ENCODE results near the gene ST6GALNAC3. TPM values are rescaled to one million over a fixed set of nuclear protein-coding genes. Genes with fewer than 3 reads are reported as not detected.
"Not testable (repeated sequence)": the region's sequence is repeated elsewhere in the genome, so short reads cannot be mapped to it uniquely, and the experiment has no call there.

Gene ST6GALNAC3
- polyA plus RNA-seq, 1 donor: 3.7 TPM

DNA sequence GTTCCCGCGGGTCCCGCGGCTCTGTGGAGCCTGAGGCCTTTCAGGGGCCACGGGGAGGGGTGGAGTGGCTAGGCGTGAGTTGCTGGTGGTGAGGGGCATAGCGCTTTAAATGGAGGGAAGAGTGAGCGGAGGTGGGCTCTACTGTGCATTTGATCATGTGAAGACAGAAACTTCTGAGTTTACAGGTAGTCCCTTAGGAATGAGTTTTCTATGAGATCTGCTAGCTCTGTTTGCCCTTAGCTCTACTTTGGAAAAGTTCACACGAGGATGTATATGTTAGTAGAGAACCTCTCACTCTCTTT lies 593 bp downstream of the ST6GALNAC3 start:
- DNase-seq: no peak

DNA sequence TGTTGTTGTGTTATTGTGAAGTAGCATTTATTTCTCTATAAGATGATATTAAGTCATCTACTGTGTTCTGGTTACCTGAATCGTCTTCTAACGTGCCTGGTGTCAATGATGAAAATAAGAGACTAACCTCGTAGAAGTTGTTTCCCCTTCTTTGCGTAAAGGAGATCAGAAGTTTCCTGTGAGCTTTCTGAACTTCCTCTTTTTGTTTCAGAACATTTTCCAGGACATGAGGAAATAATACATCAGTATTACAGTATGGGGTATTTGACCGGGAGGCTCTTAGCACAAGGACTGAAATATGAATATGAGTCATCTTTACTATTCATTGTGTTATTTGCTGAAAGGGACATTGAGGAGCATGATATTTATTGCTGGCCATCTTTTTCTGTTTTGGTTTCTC lies 1.3 kb downstream of the ST6GALNAC3 start:
- no peak for DNase-seq

DNA sequence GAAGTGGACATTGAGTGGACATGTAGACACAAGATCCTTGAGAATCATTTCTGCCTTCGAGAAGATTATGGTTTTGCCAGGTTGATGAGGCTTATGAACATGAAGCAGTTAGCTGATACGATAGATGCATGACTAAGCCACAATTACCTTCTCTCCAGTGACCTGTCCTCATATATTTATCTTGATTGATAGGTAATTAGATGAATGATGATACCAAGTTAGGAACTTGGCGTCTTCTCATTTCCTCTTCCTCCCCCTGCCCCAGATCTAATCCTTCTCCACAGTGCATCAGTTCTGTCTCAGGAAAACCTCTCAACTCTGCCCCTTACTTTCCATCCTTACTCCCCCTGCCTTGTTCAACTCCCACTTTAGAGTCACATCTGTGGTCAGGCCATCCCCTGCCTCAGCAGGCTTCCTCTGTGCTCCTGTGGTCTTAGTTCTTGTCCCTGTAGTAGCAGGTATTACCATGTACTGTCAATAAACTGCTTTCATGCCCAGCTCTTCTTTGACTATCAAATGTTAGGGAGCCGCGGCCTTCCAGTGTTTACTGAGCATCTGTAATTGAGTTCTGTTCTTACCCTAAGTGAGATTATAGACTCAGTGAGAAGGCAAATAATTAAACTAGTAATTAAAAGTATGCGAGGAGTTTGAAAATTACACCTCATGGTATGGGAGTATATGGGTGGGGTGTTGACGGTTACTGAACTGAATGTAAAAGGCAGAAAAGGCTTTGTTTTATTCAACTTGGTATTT lies 5.1 kb downstream of the ST6GALNAC3 start:
- no peak for DNase-seq

DNA sequence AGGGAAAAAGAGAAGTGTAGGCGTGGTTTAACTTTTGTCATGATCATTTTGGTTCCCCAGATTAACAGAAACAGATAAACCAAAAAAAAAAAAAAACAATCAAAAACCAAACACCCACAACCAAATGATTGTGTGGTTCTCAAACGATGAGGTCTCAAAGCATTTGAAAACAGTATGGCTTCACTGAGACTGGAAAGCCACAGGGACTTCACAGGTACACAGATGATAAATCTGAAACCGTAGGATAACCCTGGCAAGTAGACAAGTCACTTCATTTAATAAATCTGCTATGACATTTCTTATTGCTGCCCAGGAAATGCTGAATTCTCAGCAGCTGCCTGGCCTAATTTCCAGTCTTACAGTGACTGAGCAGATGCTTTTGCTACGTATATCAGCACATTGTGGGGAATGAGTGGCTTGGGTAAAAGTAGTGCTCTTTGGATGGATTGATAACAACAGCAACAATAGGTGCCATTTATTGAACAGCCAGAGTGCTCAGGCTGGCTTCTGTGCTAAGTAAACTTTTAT lies 6.1 kb downstream of the ST6GALNAC3 start:
- DNase-seq: no peak

GRCh38 chr1:76082062-76082461 lies 7.5 kb downstream of the ST6GALNAC3 start:
- DNase-seq: no peak

GRCh38 chr1:76083189-76083588 lies 8.6 kb downstream of the ST6GALNAC3 start:
- no peak for DNase-seq

DNA sequence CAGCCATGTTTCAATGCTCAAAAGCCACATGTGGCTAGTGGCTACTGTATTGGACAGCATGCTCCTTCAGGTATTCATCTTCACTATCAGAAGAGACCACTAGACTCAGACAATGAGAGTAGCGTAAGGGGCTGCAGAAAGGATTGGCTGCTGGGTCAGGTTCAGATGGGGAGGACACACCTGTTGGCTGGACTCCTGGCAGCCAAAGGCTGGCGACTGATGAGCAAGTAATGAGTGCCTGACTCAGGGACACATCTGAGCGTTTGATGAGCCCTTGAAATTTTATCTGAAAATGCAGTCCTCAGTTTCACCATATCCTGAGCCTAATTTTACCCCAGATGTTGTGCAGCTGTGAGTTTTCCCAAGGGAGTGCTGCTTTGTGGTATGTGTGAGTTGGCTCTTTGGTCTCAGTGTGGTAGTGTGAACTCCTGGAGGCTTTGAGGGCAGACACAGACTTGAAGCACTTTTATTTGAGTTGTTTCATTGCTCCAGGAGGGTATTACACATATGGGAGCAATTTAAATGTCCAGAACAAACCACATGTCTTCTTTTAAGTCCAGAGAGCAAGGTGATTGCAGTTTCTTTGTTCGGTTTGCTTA lies 9.6 kb downstream of the ST6GALNAC3 start:
- DNase-seq: no peak

- no peak for DNase-seq
These were observed 10.1 kb downstream of the ST6GALNAC3 start for GRCh38 chr1:76084685-76085084.

GRCh38 chr1:76086109-76086508 lies 11.6 kb downstream of the ST6GALNAC3 start:
- DNase-seq: no peak

DNA sequence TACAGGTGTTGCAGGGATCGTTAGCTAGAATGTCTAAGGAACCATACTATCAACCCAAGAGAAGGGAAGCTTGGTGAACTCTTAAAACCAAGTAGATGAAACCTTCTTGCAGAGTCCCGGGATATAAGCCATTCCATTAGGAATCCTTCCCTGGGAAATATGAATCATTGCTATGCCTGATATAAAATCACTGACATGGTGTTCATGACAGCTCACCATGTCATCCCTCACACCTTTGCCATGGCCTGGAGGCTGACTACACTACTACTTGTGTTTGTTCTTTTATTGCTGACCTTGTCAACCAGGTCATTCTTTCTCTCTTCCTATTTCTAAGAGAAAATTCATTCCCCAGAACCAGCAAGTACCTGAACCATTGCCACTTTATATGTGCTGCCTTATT lies 12.1 kb downstream of the ST6GALNAC3 start:
- no peak for DNase-seq

GRCh38 chr1:76090283-76091203 lies 16.0 kb downstream of the ST6GALNAC3 start:
- no peak for DNase-seq

DNA sequence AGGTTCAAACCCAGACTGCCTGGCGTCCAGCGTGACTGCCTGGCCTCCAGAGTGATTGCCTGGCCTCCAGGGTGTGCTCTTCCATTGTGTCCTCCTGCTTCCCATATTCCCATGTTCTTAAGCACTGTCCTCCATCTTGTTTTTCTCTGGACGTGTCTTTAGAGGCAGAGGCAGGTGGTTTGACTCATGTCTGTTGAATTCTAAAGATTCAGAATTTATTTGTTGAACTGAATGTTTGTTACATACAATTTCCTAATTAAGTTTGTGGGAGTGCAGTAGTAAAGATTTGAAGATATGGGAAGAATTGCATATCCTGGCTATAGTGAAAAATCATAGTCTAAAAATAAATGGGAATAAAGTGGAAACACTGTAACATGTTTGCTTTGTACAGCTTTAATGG lies 18.3 kb downstream of the ST6GALNAC3 start:
- DNase-seq: no peak

DNA sequence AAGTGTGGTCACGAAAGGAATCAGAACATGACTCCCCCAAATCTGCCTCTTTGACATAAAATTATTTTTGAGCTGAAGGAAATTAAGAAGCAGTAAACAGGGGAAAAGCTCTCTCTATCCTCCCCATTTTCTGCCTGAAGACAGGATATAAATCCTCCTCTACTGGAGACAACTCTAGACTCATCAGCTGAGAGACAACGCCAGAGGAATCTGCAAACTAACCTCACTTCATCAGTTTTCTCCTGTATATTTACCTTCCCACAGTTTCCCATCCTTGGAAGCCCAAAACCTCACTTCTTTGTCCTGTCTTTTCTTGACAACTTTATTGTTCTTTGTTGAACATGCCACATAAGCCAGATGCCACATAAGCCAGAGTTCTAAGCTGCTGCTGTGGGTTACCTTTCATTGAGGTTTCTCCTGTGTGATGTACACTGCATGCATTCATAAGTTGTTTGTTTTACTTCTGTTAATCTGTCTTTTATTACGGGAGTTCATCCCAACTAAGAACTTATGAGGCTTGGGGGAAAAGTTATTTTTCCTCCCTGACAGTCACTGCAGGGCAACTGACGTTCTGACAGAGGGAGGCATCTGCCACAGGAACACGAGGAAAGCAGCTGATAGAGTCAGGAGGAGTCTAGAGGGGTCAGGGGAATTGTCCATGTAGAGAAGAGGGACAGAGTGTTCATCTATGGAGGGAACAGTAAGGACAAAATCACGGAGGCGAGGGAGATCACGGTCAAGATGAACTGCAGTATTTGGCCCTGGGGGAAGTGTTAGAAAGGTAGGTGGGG lies 19.2 kb downstream of the ST6GALNAC3 start:
- DNase-seq: no peak

GRCh38 chr1:76095802-76096201 lies 21.3 kb downstream of the ST6GALNAC3 start:
- DNase-seq: no peak

GRCh38 chr1:76097064-76097463 lies 22.5 kb downstream of the ST6GALNAC3 start:
- DNase-seq: not testable (repeated sequence)

GRCh38 chr1:76098845-76099244 lies 24.3 kb downstream of the ST6GALNAC3 start:
- DNase-seq: no peak

DNA sequence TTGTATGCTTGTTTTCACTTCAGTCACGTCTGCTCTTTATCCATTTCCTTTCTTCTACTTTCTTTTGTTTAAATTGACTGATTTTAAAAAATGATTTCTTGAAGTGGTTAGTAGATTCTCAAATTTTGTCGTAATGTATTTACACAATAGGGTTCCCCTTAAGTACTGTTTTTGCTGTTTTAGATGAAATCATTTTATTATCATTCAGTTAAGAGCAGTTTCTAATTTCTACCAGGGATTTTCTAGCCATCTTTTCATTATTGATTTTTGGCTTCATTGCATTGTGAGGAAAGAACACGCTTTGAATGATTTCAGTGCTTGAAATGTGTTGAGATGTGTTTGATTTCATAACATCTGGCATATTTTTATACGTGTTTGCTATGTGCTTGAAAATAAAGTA lies 27.0 kb downstream of the ST6GALNAC3 start:
- DNase-seq: no peak

DNA sequence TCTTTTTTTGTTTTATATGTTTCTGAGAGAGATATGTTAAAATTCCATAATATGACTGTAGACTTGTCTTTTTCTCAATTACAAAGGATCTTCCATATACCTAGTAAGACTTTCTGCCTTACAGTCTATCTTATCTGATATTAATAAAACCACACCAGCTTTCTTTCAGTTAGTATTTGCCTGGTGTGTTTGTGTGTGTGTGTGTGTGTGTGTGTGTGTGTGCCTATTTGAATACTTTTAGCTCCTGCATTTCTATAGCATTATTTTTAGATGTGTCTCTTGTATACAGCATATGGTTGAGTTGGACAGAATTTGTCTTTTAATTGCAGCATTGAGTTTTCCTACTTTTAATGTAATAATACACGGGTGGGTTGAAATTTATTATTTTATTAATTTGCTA lies 27.5 kb downstream of the ST6GALNAC3 start:
- DNase-seq: no peak

DNA sequence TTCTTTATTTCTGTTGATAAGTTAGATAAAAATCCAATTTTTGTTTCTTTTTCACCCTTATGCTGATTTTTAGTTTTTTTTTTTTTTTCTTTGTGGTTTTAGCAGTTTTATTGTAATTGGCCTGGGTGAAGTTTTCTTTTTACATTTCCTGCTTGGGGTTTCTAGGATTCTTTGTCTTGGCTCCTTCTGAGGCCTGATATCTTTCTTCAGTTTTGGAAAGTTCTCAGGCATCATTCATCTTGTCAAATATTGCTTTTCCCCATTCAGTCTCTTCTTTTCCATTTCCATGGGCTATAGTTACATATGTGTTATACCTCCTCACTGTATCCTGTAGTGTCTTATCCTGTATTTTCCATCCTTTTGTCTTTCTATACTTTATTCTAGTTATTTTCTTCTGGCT lies 28.5 kb downstream of the ST6GALNAC3 start:
- DNase-seq: no peak

GRCh38 chr1:76105372-76105771 lies 30.8 kb downstream of the ST6GALNAC3 start:
- no peak for DNase-seq

DNA sequence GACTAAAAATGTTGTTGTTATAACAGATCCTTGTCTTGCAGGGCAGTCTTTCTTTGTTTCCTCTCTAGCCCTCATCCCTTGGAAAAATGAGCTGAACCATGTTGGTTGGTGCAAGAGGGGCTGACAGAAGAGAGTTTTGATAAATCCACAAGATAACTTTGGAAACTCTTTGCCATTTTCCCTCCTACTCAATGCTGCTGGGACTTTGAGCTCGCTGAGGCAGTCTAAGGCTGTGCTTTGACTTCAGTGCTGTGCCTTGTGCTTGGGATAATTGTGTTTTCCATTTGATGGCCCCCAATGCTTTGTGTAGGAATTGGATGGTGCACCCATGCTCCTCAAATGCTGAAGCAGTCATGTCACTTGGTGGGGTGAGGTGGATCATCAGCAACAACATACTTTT lies 31.7 kb downstream of the ST6GALNAC3 start:
- DNase-seq: no peak

DNA sequence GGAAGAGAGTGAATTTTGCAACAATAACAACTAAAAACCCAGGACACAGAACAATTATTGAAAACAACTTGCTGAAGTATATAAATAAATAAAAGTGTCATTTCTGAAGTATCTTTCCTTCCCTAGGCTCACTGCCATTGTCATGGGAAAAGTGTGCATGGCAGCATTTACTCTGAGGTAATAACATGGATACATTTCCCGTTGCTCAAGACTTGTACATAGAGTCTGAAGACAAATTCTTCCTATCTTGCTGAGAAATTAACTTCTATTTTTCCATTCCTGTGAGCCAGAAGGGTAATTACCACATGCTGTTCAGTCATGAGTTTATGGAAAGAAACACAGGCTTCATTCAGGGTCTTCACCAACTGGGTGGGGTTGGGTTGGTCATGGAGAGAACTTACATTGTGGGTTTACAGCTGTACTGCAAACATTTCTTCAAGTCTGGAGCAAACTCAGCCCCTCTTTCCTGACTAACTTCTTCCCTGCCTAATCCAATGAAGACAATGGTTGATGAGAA lies 32.2 kb downstream of the ST6GALNAC3 start:
- DNase-seq: no peak
